GM13976 (cell line): ENCODE data around the gene VAMP5.

Source experiments
- DNase-seq: peaks from one replicate; pipeline ENCODE4 v3.0.0; 2012; ENCODE audit warnings: low spot score
- in situ Hi-C: fragments of 300-500 bp; cut with MboI; formaldehyde crosslinking; loops from one replicate; pipeline ENCODE4 v1.12.0; 2022; ENCODE audit warnings: low sequenced_read_pairs, mixed read lengths, inconsistent platforms; ENCODE audit not compliant: unreplicated experiment
- TF ChIP-seq, protein P1 (sequence below): IDR thresholded peaks from 2 replicates; pipeline ENCODE4 v1.5.1; 2012; ENCODE audit warnings: borderline replicate concordance, mild to moderate bottlenecking; ENCODE audit not compliant: insufficient read depth; ENCODE audit errors: extremely low read depth, missing control alignments, control extremely low read depth

The VAMP5 gene, protein sequence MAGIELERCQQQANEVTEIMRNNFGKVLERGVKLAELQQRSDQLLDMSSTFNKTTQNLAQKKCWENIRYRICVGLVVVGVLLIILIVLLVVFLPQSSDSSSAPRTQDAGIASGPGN

DNA sequence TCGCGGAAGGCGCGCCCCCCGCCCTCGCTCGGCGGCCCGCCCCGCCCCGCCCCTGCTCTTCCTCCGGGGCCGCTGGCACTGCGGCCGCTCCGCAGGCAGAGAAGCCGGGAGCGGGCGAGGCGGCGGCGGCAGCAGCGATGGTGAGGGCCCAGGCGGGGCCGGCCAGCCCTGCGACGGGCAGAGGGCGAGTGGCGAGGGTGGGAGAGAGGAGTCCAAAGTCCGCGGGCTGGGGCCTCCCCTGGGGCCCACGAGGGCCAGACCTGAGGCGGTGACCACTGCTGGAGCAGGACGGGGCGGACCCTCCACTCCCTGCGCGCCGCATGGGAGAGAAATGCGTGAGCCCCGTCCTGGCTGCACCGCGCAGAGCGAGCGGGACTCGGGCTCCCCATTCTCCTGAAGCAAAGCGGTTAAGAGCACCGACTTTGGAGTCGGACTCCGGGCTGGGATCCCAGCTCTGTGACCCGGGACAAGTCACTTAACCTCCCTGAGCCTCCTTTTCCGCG lies at the start of gene VAMP5:
Gene VAMP5, plus strand, starts transcription at position 78 of the 503 bp plus-strand sequence. Its CDS starts 60 bp downstream, at position 138.
- in situ Hi-C loops, result no loop called here
- peak; percentile 88 for DNase-seq
- TF ChIP-seq, protein P1, sequence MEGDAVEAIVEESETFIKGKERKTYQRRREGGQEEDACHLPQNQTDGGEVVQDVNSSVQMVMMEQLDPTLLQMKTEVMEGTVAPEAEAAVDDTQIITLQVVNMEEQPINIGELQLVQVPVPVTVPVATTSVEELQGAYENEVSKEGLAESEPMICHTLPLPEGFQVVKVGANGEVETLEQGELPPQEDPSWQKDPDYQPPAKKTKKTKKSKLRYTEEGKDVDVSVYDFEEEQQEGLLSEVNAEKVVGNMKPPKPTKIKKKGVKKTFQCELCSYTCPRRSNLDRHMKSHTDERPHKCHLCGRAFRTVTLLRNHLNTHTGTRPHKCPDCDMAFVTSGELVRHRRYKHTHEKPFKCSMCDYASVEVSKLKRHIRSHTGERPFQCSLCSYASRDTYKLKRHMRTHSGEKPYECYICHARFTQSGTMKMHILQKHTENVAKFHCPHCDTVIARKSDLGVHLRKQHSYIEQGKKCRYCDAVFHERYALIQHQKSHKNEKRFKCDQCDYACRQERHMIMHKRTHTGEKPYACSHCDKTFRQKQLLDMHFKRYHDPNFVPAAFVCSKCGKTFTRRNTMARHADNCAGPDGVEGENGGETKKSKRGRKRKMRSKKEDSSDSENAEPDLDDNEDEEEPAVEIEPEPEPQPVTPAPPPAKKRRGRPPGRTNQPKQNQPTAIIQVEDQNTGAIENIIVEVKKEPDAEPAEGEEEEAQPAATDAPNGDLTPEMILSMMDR, result no peak

DNA sequence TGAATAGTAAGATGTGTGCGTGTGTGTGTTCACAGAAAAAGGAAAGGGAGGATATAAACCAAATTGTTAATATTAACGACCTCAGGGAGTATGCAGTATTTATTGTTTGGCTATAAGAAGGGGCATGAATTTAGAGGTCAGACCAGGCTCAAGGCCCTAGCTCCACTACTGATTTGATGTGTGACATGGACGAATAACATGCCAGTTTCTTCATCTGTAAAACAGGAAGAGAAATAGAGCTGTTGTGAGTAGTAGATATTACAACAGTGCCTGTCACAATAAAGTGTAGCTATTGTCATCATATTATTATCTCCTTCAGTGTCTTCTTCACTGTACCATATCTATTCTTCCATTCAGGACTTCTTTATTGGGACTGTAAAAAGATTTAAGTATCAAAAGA lies 49.4 kb upstream of the VAMP5 start:
- in situ Hi-C loops, result no loop called here
- DNase-seq, result no peak
- TF ChIP-seq, protein P1, result no peak

DNA sequence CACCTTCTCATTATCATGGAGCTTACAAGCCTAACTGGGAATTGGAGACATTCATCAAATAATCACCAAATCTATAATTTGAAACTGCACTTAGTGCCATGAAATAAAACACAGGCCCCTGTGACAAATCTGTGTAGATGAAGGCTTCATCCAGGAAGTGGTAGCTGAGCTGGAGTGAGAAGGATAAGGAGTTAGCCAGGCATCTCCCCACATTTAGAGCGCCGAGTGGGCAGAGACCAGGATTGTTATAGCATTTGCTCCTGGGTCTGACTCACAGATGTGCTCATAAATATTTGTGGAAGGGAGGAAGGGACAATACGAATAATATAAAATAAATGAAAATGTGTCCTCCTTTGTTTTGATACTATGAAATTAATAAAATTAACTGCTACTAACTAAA lies 47.8 kb upstream of the VAMP5 start:
- in situ Hi-C loops, result no loop called here
- DNase-seq, result no peak
- TF ChIP-seq, protein P1, result no peak

DNA sequence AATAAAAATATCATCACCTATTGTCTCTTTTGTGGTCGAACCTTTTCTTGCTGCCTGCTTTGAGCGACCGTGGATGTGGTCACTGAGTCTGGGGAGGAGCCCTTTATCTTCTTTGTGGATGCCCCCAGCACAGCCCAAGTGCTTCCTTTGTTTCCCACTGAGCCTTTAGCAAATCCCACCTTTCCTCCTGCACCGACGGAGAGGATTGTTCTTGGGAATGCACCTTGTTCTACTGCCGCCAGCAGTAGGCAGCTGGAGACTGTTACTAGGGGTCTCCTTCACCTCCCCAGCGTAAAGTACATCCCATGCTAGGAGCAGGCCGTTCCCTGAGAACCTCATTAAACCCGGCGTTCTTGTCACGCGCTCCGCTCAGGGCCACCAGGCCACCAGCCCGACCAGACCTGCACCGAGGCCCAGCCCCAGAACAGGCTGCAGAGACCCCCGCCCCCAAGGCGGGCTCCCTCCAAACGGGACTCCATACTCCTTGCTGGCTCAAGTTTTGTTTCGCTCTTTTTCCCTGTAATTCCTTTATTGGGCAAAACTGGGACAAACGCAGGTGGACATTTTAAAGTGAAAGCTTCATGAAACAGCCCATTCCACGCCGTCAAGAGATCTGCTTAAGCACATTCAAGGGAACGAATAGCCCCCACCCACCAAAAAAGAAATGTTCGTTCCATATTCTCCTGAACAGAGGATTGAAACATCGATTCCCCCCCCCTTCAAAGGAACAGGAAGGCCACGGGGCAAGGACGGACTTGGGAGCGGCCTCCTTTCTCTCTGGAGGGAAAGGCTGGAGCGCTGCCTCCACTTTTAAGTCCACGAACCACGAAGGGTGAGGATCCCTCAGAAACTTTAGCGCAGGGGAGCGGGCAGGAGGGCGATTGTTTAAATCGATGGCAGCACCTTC lies 46.4 kb upstream of the VAMP5 start:
- in situ Hi-C loops, result no loop called here
- peak; percentile 41 for DNase-seq
- TF ChIP-seq, protein P1, result no peak

DNA sequence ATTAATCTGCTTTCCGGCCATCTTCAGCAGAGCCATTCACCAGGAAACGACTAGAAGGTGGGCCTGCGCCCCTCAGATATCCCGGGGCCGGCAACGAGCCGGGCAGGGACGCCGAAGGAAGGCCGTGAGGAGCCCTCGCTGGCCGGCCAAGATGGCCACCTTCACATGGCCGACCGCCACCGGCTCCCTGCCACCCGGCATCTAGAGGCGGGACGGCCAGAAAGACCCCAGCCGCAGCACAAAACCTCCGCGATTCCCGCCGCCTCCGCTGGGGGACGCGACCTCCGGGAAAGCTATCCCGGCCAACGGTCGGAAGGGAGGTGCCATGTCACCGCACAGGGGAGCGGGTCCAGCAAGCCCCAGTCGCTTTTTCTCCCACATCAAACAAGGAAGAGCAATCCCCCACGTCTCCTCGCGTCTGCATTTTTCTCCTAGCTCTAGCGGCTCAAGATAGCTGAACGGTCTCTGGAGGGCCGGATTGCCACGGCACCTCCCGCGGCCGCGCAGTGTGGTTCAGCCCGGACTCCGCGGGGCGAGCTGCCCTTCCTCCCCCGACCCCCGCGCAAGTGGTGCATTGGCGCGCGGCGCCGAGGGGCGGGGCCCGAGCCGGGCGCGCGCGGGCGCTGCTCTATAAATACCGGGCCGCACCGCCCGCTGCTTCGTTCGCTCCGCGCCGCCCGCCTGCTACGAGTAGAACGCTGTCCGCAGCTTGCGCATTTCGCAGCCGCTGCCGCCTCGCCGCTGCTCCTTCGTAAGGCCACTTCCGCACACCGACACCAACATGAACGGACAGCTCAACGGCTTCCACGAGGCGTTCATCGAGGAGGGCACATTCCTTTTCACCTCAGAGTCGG lies 45.5 kb upstream of the VAMP5 start, which contains the start of gene MAT2A:
Gene MAT2A, plus strand, starts transcription at position 662 of the 854 bp plus-strand sequence. Its CDS starts 120 bp downstream, at position 782.
- peak; percentile 95 for DNase-seq
- in situ Hi-C loops, result no loop called here
- TF ChIP-seq, protein P1, result peak; percentile 74
